HS-27A (cell line): ENCODE measurements around the gene LRRC4B.

Source experiments
- DNase-seq: peaks from one replicate; pipeline ENCODE4 v3.0.0-alpha.2; 2012; ENCODE audit warnings: low read depth, missing footprints

Gene LRRC4B

GRCh38 chr19:50570997-50571396 is 2.8 kb upstream of the LRRC4B start:
- no peak for DNase-seq

GRCh38 chr19:50569938-50570540 is 1.8 kb upstream of the LRRC4B start:
- DNase-seq, result no peak

GRCh38 chr19:50568728-50569698 is 778 bp upstream of the LRRC4B start:
- DNase-seq, result no peak

- no peak for DNase-seq
These were observed 988 bp downstream of the LRRC4B start for GRCh38 chr19:50567052-50567841.

- DNase-seq, result no peak
These were observed 2.0 kb downstream of the LRRC4B start for GRCh38 chr19:50565984-50566903.

GRCh38 chr19:50564229-50565105 is 3.8 kb downstream of the LRRC4B start:
- no peak for DNase-seq

GRCh38 chr19:50563597-50563996 is 4.6 kb downstream of the LRRC4B start:
- no peak for DNase-seq

GRCh38 chr19:50562996-50563395 is 5.2 kb downstream of the LRRC4B start:
- DNase-seq, result no peak

- DNase-seq, result no peak
These were observed 5.9 kb downstream of the LRRC4B start for GRCh38 chr19:50562329-50562728.

GRCh38 chr19:50559636-50560035 is 8.6 kb downstream of the LRRC4B start:
- no peak for DNase-seq

GRCh38 chr19:50558449-50558848 is 9.8 kb downstream of the LRRC4B start:
- no peak for DNase-seq

GRCh38 chr19:50558039-50558438 is 10.2 kb downstream of the LRRC4B start:
- no peak for DNase-seq

- DNase-seq, result no peak
These were observed 11.1 kb downstream of the LRRC4B start for GRCh38 chr19:50557009-50557613.

GRCh38 chr19:50556282-50557008 is 11.8 kb downstream of the LRRC4B start:
- DNase-seq, result peak; percentile 34

- no peak for DNase-seq
These were observed 12.6 kb downstream of the LRRC4B start for GRCh38 chr19:50555450-50556281.

- DNase-seq, result no peak
These were observed 13.2 kb downstream of the LRRC4B start for GRCh38 chr19:50555033-50555432.

- DNase-seq, result no peak
These were observed 14.0 kb downstream of the LRRC4B start for GRCh38 chr19:50554212-50554611.

- no peak for DNase-seq
These were observed 15.0 kb downstream of the LRRC4B start for GRCh38 chr19:50553134-50553703.
